ES-I3 (cell line): Measurements from ENCODE around the gene LPGAT1.

ENCODE experiments used
- H3K36me3 ChIP-seq: 2 replicates; pipeline ENCODE4 v1.6.1; 2013; ENCODE audit warnings: mild to moderate bottlenecking, low read length, control low read depth, moderate library complexity; ENCODE audit not compliant: insufficient read depth
- H3K4me1 ChIP-seq: 2 replicates; pipeline ENCODE4 v1.6.1; 2013; ENCODE audit warnings: mild to moderate bottlenecking, control low read depth, low read length; ENCODE audit not compliant: insufficient read depth
- H3K9ac ChIP-seq: 2 replicates; pipeline ENCODE4 v1.6.1; 2013; ENCODE audit warnings: low read depth, mild to moderate bottlenecking, low read length, moderate library complexity
- H3K9me3 ChIP-seq: 2 replicates; pipeline ENCODE4 v1.6.1; 2013; ENCODE audit warnings: mild to moderate bottlenecking, low read length, moderate library complexity; ENCODE audit not compliant: control insufficient read depth, insufficient read depth

The LPGAT1 gene

DNA sequence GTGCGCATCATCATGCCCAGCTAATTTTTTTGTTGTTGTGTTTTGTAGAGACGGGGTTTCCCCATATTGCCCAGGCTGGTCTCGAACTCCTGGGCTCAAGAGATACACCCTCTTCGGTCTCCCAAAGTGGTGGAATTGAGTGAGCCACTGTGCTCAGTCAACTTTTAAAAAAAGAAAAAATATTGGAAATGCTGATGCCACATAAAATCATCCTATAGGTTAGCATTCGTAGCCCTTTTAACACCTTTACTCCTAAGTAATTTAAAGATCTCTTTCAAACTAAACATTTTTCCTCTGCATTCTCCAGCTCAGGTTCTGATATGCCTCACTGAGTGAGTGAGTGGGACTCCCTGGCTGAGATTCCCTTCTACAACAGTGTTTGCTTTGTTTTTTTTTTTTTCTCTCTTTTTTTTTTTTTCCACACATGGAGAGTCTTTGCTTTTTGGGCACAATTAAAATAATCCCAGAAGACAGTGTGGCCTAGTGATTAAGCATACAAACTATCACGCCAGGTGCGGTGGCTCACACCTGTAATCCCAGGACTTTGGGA is 74.0 kb downstream of the LPGAT1 start:
- Histone ChIP-seq H3K9ac (no peak overlapping the region), H3K36me3 (no peaks in the 10 kb centered on the region; the same call in 1 of the 2 replicates), H3K4me1 (0 out of 2 replicates have a peak, but pooled peaks cover 4% of the 10 kb centered on the region), H3K9me3 (no peaks in the 10 kb centered on the region)

DNA sequence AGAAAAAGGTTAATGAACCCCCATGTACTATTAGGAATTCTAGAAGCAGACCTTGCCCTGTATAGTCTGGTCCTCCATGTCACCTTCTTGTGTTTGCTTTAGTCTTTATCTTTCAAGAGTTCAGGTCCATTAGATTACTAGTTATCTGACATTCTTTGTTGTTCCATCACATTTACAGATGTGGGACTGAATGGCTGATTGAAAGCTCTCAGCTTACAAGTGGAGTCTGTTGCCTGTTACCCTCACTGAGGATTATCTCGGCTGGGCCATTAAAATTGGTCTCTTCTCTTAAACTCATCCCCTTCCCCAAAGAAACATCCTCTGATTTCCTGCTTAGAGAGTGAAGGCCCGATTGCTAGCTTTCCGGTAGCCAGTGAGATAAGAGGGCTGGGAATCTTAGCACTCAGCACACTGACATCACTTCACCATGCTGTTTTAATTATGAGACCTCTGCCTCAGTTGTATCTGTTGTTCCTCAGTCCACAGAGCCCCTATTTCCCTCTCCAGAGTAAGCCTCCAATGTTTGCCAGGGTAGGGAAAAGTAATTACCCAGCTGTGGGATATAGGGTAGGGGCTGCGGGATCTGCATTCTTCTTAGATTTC is 76.8 kb downstream of the LPGAT1 start:
- Histone ChIP-seq H3K36me3 (no peaks in the 10 kb centered on the region; the same call in 1 of the 2 replicates), H3K9me3 (no peaks in the 10 kb centered on the region), H3K9ac (no peak overlapping the region), H3K4me1 (0 out of 2 replicates have a peak, but pooled peaks cover 4% of the 10 kb centered on the region)

DNA sequence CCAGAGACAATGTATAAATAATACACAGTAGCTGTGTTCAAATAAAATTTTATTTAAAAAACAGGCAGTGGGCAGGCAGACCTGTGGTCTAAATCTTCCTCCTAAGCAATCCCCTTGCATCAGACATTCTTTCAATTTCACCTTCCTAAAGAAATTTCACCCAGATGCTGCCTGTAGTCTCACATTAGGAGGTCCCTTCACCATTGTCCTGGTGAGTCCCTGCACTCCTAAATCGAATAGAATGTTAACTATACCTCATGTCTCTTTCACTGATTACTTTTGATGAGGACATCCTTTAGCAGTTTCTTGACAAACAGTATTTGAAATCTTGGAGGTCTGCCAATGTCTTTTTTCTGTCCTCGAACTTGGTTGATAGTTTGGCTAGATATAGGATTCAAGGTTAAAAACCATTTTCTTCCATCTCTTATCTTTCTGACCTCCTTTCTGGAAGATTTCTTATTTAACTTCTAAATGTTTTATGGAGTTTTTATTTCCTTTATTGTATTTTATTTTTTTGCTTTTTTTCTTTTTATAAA is 77.5 kb downstream of the LPGAT1 start:
- Histone ChIP-seq H3K9ac (no peak overlapping the region), H3K36me3 (no peaks in the 10 kb centered on the region; the same call in 1 of the 2 replicates), H3K9me3 (no peaks in the 10 kb centered on the region), H3K4me1 (0 out of 2 replicates have a peak, but pooled peaks cover 4% of the 10 kb centered on the region)

DNA sequence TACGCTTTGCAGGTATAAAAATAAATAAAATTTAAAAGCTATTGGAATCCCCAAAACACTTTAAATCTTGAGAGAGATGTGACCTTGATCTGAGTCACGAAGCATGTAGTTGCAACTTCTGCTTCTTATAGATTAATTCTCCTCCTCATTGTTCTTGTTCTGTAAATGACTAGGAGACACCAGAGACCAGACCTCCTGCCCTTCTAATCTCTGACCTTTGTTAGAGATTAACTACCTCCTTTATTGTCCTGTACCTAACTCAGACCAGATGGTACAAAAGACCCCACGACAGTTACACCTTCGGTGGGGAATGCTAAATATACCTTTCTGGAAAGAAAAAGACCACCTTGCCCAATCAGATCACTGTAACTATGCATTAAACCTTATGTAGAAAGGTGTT is 78.2 kb downstream of the LPGAT1 start:
- H3K4me1 ChIP-seq, result 0 out of 2 replicates have a peak, but pooled peaks cover 4% of the 10 kb centered on the region
- no peaks in the 10 kb centered on the region for H3K9me3 ChIP-seq
- no peak overlapping the region for H3K9ac ChIP-seq
- H3K36me3 ChIP-seq, result no peaks in the 10 kb centered on the region; the same call in 1 of the 2 replicates

DNA sequence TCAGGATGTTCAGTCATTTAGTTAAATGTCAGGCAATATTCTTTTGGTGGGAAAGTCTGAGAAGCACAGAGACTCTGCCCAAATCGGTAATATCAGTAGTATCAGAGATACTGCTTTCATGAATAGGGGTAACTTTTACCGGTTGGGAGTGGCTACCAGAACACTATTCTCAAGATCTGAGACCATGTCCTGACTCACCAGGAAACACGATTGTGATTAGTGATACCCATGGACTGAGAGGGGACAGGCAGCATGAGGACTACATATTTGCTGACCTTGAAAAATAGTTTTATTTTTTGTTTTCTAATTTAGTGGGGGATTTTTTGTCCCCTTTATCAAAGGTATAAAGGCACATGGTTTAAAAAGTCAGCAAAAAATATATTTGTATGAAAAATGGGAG is 79.1 kb downstream of the LPGAT1 start:
- Histone ChIP-seq H3K9ac (no peak overlapping the region), H3K36me3 (no peaks in the 10 kb centered on the region; the same call in 1 of the 2 replicates), H3K4me1 (0 out of 2 replicates have a peak, but pooled peaks cover 4% of the 10 kb centered on the region)

DNA sequence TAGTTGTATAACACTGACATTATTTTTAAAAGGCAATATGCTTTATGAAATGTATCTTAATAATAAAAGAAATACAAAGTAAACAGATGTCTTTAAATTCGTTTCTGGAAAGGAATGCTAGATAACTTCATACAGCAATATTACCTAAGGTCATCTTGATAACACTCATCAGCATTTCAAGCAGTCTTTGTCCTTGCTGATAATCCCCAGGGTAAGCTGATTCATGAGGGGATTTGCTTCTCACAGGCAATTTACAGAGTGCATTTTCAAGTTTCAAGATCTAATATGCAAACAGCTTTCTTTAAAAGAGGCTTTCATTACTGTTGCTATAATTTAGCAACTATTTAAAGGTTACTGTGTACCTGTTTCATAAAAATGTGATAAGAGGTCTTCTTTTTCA is 80.0 kb downstream of the LPGAT1 start:
- Histone ChIP-seq H3K36me3 (no peaks in the 10 kb centered on the region; the same call in 1 of the 2 replicates), H3K4me1 (0 out of 2 replicates have a peak, but pooled peaks cover 4% of the 10 kb centered on the region), H3K9ac (no peak overlapping the region), H3K9me3 (no peaks in the 10 kb centered on the region)

More for the DNA sequence above, 79.1 kb downstream of the LPGAT1 start:
- H3K9me3 ChIP-seq, result no peaks in the 10 kb centered on the region

DNA sequence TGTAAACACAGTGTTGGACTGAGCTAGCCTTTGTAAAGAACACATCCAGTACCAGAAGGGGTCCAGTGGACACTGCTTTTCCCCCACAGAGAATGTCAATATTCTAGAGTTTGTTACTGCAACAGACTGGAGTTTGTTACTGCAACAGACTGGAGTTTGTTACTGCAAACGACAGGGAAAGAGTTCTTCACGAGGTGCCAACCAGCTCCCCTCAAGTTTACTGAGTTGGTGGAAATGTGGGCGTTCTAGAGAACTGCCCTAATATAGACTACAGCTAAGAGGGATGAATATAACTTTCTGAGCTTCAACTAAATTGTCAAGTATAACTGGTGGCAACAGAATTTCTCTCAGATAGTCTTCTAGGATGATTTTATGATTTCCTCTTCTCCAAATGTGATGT is 81.3 kb downstream of the LPGAT1 start:
- Histone ChIP-seq H3K4me1 (0 out of 2 replicates have a peak, but pooled peaks cover 4% of the 10 kb centered on the region), H3K9ac (no peak overlapping the region), H3K9me3 (no peaks in the 10 kb centered on the region), H3K36me3 (no peaks in the 10 kb centered on the region; the same call in 1 of the 2 replicates)

DNA sequence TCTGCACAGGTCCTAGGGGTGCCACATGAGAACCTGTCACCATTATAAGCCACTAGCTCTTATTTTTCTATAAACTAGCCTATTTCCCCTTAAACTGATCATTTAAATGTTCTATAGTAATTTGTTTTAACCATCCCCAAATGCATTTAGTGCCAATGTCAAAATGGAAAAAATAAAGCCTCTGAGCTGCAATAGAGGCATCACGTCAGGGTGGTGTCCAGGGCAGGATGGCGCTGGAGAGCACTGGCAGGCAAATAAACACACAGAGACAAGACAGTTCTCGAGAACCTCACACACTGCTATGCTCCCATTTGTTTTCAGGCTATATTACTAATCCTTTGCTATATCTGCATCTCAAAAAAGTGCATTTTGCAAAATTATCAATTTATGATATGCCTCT is 81.8 kb downstream of the LPGAT1 start:
- H3K9me3 ChIP-seq, result no peaks in the 10 kb centered on the region
- no peak overlapping the region for H3K9ac ChIP-seq
- no peaks in the 10 kb centered on the region; the same call in 1 of the 2 replicates for H3K36me3 ChIP-seq
- H3K4me1 ChIP-seq, result 0 out of 2 replicates have a peak, but pooled peaks cover 4% of the 10 kb centered on the region

DNA sequence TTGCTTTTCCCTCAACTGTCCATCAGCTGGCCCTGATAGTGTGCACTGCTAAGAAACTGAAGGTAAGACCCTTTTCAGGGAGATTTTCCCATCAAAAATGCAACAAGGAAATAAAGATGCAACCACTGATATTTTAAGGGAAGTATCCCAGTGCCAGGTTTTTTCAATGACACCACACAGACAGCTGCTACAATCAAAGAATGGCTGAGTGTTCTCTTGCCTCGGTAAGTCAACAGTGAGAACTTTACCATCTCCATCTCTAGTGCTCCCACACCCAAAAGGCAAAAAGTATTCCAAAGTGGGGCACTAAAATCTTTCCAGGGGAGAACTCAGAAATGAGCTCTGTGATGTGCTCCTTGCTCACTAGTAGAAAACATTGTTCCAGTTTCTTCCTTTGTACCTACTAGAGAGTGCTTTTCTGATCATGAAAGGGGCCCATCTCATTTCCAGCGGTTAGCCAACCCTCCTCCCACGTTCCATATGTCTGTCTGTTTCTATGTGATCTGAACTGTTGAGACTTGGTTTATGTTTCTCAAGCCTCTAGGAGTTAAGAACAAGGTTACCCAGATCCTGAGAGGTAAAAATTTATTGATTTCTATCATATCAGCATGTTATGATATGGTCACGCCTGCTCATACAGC is 87.6 kb downstream of the LPGAT1 start:
- no peaks in the 10 kb centered on the region; the same call in 1 of the 2 replicates for H3K36me3 ChIP-seq
- H3K9me3 ChIP-seq, result no peaks in the 10 kb centered on the region

DNA sequence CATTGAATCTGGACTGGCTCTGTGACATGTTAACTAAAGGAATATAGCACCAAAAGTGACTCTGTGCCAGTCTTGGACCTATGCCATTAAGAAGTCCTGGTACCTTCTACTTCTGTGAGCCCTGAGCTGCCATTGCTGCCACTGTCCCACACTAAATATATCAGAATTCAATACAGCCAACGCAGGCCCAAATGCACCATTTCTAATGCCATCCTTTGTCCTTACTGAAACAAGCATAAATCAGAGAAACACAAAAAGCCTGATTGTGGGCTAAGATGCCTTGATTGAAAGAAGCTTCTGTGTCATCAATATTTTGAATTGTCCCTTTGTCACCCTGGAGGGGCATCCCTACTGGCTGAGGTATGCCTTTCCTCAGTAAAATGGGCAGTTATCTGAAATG is 88.3 kb downstream of the LPGAT1 start:
- H3K36me3 ChIP-seq, result no peaks in the 10 kb centered on the region
- no peaks in the 10 kb centered on the region for H3K9me3 ChIP-seq
- no peak overlapping the region for H3K9ac ChIP-seq
- H3K4me1 ChIP-seq, result peaks cover 5% of the 10 kb centered on the region; the same call in 1 of the 2 replicates

More for the DNA sequence above, 87.6 kb downstream of the LPGAT1 start:
- Histone ChIP-seq H3K4me1 (peaks cover 2% of the 10 kb centered on the region; the same call in 1 of the 2 replicates), H3K9ac (no peak overlapping the region)

DNA sequence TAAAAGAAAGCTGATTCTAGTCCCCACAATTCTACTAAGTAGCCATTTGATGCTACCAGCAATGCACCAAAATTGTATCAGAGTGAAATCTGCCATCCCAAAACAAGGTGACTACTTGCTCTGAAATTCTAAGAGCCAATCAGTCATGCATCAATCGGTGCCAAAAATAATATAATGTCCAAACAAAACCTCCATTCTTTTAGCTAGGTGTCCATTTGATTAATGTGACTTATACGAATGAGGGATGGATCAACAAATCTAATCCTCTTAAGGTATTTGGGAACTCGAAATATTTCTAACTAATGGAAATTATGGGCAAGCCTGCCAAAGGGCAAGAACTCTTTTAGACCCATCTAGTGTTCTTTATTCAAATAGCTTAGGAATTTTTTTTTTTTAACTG is 88.8 kb downstream of the LPGAT1 start:
- Histone ChIP-seq H3K9me3 (no peaks in the 10 kb centered on the region), H3K9ac (no peak overlapping the region), H3K4me1 (peaks cover 5% of the 10 kb centered on the region; the same call in 1 of the 2 replicates), H3K36me3 (no peaks in the 10 kb centered on the region)

DNA sequence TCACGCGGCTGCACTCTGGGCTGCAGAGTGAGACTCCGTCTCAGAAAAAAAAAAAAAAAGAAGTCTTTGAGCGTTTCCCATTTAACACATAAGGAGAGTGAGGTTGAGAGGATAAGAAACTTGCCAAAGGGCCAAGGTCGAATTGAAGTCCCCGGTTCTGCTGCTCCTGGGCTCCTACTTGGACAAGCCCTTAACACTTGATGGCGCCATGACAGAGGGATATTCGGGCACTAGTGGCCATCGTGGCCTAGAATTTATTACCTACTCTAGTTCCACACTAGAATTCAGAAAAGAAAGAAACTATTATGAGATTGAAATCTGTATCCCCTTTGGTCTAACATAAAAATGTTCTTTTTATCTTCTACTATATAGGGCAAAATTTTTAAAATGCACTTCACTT is 89.4 kb downstream of the LPGAT1 start:
- no peak overlapping the region for H3K9ac ChIP-seq
- no peaks in the 10 kb centered on the region for H3K9me3 ChIP-seq
- peaks cover 5% of the 10 kb centered on the region; the same call in 1 of the 2 replicates for H3K4me1 ChIP-seq
- no peaks in the 10 kb centered on the region for H3K36me3 ChIP-seq

DNA sequence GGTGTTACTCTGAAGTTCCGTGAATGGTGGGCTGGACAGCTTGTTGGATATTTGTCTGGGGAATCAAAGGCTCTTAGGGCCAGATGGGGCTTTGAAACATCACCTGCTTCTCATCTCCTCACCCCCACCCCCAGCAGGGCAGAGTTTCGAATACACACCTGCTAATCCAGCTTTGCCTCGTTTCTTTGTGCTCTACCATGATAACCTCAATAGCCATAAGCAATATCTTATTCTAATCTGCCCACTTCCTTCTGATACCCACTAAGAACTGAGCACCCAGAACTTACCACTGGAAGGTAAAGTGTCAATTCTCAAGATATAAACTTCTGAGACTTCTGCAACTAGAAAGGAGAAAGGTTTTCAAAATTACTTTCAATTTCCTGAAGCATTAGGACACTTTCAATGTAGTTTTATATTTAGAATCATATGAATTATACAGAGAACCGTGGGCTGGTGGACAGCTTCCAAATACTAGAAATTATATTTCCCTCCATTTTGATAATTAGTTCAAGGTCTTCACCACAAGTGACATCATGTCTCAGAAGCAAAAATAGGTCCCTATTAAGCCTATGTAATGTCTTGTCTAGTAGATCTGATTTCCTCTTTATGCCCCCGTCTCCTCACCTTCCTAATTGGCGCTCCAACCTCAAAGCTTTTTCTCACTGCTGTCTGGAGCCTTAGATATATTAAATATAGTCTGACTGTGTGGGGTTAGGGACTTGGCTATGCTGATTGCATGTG is 90.7 kb downstream of the LPGAT1 start:
- peaks cover 9% of the 10 kb centered on the region; the same call in 1 of the 2 replicates for H3K4me1 ChIP-seq
- H3K36me3 ChIP-seq, result no peaks in the 10 kb centered on the region
- no peaks in the 10 kb centered on the region for H3K9me3 ChIP-seq
- no peak overlapping the region for H3K9ac ChIP-seq
